ENCODE results near the gene RASIP1.

RASIP1 gene

DNA sequence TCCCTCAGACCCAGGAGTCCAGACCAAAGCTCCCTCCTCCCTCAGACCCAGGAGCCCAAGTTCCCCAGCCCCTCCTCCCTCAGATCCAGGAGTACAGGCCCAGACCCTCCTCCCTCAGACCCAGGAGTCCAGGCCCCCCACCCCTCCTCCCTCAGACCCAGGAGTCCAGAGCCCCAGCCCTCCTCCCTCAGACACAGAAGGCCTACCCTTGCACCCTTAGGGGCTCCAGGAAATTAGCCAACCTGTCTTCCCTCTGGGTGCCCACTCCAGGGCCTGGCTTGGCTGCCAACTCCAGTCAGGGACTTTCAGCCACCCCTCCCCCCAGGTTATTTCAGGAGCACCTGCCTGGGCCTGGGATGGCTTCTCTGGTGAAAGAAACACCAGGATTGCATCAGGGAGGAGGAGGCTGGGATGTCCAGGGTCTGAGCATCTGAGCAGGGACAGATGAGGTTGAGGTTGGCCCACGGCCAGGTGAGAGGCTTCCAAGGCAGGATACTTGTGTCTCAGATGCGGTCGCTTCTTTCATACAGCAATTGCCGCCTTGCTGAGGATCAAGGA is 14.8 kb upstream of the RASIP1 start, which contains the start of gene FGF21:
FGF21 (plus strand) TSS at position 441 of the 558 bp plus-strand sequence. CDS start 713 bp downstream, outside the sequence.
- DNase-seq (ENCODE audit: low read depth) = no peak

GRCh38 chr19:48752496-48753365 is 12.3 kb upstream of the RASIP1 start, which contains the start of gene FUT1:
TSS of gene FUT1 (minus strand) at chr19:48752641. CDS start at chr19:48751281, 1,360 bp downstream.
- peak; percentile 67 for DNase-seq (ENCODE audit: low read depth)

GRCh38 chr19:48751845-48752495 is 11.6 kb upstream of the RASIP1 start:
- DNase-seq (ENCODE audit: low read depth) = no peak

GRCh38 chr19:48750771-48751504 is 10.5 kb upstream of the RASIP1 start:
- DNase-seq (ENCODE audit: low read depth) = no peak

DNA sequence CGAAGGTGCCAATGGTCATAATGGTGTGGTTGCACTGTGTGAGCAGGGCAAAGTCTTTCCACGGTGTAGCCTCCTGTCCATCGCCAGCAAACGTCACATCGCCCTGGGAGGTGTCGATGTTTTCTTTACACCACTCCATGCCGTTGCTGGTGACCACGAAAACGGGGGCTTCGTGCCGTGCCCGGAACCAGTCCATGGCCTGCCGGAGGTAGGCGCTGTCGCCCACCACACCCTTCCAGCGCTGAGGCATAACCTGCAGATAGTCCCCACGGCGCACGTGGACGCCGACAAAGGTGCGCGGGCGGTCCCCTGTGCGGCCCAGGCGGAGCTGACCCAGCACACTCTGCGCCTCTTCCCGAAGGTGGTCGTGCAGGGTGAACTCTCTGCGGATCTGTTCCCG is 9.9 kb upstream of the RASIP1 start:
- DNase-seq (ENCODE audit: low read depth) = no peak

- DNase-seq (ENCODE audit: low read depth) = no peak
Observed at GRCh38 chr19:48749571-48750198, 9.3 kb upstream of the RASIP1 start.

DNA sequence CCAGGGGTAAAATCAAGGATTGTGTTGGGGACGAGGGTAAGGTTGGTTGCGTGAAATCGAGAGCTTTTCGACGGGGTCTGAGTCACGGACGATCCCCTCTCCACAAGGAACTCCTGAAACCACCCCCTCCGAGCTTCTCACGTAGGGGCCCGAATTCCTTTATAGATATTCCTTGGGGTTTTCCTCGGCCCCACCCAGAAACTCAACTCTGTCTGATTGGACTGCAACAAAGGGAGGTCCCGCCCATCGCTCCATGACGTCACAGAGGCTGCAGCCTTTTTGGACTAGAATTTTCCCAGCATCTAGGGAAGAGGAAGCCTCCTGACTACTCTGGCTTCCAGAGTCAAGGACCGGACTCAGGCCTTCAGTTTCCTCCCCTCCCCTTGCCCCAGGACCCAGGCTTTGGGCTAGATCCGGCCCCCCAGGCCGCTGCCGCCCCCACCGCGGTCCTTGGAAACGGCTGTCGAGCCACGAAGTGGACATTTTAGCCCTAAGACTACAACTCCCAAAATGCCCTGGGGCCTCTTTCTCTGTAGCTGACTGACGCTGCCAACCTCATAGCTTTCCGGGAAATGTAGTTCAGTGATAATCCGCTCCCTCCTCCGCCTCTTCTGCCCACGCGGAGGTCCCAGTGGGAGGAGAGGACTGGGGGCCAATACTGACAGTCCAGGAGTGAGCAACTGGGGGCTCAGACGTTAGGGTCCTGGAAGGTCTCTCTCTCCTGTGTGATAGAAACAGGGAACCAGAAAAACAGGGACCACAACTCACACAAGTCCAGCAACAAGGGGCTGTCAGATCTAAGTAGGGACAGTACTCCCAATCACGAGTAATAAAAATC is 6.5 kb upstream of the RASIP1 start, which contains the start of gene IZUMO1:
IZUMO1 (minus strand) TSS at position 172 of the 838 bp plus-strand sequence. CDS start 1,050 bp downstream, outside the sequence.
- DNase-seq (ENCODE audit: low read depth) = peak; percentile 95

DNA sequence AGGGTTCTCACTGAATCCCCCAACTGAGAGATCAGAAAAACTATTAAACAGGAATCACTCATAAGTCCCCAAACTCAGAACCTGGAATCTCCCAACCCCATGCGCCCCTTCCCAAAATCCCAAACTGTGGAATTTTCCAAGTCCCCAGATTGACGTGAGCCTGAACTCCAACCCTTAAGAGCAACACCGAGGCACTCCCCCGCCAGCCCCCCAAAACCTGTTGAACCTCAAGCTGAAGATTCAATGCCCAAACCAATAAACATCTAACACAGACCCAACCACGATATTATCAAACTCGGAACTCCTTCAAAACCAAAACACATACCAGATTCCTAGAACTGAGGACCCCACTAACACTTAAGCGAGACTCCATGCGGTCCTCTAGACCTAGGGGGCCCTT is 5.7 kb upstream of the RASIP1 start:
- DNase-seq (ENCODE audit: low read depth) = no peak

- peak; percentile 84 for DNase-seq (ENCODE audit: low read depth)
Observed at GRCh38 chr19:48745208-48745995, 5.0 kb upstream of the RASIP1 start.

DNA sequence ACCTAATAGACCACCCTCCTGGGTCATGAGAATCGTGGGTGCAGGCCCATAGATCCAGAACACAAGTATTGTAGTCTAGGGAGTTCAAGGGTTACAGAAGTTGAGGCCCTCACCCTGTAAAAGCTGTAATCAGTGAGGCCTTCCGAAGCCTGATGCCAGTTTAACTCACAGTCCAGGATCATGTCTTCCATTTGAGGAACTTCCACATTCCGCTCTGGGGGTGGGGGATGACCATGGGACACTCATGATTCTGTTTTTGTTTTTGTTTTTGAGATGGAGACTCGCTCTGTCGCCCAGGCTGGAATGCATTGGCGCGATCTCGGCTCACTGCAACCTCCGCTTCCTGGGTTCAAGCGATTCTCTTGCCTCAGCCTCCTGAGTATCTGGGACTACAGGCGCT is 1.7 kb upstream of the RASIP1 start:
- DNase-seq (ENCODE audit: low read depth) = no peak

DNA sequence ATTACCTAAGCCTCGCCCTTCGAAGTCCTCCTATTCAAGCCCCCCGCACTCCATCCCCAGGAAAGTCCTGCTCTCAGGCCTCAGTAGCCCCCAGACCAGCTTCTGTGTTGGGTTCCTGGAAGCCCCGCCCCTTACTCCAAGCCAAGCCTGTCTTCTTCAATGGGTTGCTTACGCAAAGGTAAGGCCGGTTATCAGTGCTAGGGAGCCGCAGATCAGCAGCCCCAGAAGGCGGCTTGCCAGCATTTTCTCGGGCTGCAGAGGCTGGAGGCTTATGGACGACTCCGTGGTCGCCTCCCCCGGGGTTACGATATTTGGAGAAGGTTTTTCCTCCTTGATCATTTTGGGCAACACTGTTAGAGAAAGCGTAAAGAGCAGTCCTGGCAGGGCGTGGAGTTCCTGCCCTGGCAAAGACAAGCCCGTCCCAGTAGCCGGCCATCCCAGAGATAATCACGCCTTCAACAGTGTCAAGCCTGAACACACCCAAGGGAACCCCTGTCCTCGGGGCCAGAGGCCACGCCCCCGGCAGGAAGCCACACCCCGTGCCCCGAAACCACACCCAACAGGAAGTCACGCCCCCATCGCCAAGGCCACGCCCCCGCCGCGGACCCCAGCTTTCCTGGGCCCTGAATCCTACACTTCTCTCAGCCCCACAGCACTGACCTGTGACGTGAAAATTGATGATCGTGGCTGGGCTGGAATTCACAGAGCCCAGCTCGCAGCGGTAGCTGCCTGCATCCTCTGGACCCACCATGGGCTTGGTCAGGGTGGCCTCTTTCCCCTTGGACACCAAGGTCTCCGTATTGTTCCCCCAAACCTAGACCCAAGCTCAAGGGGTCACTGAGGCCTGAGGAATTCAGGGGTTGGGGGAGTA is 954 bp upstream of the RASIP1 start:
- no peak for DNase-seq (ENCODE audit: low read depth)

DNA sequence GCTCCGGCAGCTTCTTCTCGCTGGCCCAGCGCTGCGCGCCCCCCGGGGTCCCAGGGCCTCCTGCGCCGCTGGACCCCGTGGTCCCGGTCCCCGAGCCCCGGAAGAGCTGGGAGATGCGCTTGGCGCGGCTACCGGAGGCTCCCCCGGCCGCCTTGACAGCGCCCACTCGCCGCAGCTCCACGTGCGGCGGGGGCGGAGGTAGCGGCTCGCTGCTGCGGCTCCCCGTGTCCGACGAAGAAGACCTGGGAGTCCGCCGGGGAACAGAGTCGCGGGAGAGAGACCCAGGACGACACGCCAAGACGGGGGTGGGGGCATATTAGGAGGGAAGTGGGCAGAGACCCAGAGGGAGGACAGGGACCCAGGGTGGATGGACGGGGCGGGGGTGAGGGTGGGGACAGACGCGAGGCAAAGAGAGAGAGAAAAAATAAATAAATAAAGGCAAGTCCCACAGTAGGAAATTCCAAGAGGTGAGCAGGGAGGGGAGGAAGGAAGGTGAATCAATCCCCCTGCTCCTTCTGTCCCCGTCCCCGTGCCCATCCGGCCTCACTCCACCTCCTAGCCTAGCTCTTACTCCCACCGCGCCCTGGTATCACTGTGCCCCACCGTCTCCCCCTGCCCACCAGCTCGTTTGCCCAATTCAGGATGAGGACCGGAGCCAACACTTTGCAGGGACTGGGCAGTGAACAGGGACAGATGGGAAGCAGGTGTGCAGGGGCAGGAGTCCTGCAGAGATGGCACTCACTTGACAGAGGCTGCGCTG is 826 bp downstream of the RASIP1 start:
- no peak for DNase-seq (ENCODE audit: low read depth)

DNA sequence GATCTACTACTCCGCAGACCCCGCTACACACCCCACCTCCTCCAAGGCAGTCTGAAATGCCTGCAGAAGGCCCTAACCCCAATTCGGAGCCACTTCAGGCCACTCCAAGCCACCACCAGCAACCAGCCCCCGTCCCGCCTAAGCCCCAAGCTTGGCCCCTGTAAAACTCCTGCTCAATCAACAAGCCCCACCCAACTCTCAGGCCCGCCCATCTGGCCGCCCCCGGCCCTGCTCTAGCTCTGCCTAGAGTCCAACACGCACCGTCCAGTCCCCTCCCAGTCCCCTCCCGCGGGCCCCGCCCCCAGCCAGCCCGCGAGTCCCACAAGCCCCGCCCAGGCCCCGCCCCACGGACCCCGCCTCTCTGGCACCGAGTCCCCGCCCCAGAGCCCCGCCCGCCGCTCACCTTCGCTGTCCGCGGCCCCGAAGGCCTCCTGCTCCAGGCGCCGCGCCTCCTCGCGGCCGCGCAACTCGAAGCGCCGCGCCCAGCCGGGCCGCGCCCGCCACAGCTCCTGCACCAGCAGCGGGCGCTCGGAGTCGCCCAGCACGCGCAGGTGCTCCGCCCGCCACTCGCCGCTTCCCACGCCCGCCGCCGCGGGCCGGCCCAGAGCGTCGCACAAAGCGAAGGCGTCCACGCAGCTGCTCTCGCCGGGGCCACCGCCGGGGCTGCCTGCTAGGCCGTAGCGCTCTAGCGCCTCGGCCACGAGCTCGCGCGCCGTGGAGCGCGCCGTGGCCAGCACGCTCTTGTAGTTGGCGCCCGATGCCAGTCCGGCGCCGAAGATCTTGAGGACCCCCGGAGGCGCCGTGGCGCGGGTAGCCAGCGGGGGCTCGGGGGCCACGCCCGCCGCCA is 1.6 kb downstream of the RASIP1 start:
- peak; percentile 87 for DNase-seq (ENCODE audit: low read depth)

DNA sequence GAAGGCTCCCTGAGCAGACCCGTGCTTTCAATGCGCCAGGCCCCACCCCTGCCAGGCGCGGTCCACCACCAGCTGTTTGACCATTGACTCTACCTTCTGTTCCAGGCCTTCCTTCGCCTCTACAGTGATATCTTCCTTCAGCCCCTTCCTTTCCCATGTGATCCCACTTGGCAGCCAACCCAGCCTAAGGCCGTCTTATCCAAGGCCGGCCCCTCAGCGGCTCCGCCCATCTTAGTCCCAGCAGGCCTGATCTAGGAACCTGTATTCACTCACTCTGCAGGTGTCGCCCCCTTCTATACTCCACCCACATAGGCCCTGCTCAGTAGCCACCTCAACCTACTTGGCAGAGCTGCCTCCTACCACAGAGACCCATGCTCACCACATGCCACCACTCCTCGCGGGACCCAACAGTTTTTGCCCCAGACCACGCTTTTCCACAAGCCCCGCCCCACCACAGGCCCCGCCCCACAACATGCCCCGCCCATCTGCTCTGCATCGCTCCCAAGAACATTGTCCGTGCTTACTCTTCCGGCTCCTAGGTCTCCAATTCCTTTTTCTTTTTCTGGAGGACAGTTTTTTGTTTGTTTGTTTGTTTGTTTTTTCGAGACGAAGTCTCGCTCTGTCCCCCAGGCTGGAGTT is 2.9 kb downstream of the RASIP1 start:
- no peak for DNase-seq (ENCODE audit: low read depth)

- DNase-seq (ENCODE audit: low read depth) = peak; percentile 73
Observed at GRCh38 chr19:48735031-48735615, 5.3 kb downstream of the RASIP1 start.

GRCh38 chr19:48734625-48735024 is 5.8 kb downstream of the RASIP1 start:
- DNase-seq (ENCODE audit: low read depth) = no peak

Data from ELR (cell line).